ENCODE data around the gene SOCS2. TPM values are rescaled to one million over a fixed set of nuclear protein-coding genes. Genes with fewer than 3 reads are reported as not detected.

Gene SOCS2
- total and polyA plus RNA-seq, 2 of the 13 experiments (the other 11 are each of a cell fraction or from before 2014, with no cell fraction given) = 0.62 to 1.5 TPM

DNA sequence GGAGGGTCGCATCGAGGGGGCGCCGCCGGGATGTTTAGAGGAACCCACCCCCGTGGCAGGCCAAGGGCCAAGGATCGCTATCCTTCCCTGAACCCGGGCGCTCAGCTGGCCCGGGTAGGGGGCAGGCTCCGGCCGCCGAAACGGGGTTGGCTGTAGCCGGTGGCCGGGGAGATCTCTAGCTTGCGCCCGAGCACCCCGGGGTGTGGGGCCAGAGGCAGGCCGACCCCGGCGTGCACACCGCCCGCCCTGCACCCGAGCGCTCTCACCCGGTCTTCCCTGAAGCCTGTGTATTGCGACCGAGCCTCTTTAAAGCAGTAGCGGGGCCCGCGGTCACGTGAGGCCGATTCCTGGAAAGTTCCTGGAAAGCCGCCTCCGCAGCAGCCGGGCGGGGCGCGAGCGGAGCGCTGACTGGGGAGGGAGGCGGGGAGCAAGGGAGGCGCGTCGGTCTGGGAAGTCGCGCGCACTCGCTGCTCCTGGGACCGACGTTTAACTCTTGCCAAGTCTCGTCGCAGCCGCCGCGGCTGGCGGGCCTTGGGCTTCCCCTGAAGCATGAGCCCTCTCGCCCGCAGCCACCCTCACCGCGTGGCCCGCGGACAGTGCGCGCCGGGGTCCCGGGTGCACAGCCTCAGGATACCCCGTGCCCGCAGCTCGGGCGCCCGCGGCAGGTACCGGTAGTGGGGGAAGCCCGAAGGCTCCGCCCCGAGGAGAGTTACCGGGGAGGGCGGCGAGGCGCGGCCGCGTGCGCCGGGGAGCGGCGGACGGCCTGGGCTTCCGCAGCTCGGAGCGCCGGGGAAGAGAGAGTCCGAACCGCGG is 1.7 kb upstream of the SOCS2 start (continued):
- TF ChIP-seq, protein P1, sequence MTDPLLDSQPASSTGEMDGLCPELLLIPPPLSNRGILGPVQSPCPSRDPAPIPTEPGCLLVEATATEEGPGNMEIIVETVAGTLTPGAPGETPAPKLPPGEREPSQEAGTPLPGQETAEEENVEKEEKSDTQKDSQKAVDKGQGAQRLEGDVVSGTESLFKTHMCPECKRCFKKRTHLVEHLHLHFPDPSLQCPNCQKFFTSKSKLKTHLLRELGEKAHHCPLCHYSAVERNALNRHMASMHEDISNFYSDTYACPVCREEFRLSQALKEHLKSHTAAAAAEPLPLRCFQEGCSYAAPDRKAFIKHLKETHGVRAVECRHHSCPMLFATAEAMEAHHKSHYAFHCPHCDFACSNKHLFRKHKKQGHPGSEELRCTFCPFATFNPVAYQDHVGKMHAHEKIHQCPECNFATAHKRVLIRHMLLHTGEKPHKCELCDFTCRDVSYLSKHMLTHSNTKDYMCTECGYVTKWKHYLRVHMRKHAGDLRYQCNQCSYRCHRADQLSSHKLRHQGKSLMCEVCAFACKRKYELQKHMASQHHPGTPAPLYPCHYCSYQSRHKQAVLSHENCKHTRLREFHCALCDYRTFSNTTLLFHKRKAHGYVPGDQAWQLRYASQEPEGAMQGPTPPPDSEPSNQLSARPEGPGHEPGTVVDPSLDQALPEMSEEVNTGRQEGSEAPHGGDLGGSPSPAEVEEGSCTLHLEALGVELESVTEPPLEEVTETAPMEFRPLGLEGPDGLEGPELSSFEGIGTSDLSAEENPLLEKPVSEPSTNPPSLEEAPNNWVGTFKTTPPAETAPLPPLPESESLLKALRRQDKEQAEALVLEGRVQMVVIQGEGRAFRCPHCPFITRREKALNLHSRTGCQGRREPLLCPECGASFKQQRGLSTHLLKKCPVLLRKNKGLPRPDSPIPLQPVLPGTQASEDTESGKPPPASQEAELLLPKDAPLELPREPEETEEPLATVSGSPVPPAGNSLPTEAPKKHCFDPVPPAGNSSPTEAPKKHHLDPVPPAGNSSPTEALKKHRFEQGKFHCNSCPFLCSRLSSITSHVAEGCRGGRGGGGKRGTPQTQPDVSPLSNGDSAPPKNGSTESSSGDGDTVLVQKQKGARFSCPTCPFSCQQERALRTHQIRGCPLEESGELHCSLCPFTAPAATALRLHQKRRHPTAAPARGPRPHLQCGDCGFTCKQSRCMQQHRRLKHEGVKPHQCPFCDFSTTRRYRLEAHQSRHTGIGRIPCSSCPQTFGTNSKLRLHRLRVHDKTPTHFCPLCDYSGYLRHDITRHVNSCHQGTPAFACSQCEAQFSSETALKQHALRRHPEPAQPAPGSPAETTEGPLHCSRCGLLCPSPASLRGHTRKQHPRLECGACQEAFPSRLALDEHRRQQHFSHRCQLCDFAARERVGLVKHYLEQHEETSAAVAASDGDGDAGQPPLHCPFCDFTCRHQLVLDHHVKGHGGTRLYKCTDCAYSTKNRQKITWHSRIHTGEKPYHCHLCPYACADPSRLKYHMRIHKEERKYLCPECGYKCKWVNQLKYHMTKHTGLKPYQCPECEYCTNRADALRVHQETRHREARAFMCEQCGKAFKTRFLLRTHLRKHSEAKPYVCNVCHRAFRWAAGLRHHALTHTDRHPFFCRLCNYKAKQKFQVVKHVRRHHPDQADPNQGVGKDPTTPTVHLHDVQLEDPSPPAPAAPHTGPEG (CRISPR knock-in tag; IDR thresholded peaks at IDR 0.05) = no peak
- TF ChIP-seq XRCC5 (optimal IDR thresholded peaks at IDR 0.05; ENCODE audit: low read length) = peak; percentile 72
- 0 out of 2 replicates have a peak, but pooled peaks have one; percentile 61 for TF ChIP-seq ZFAT (CRISPR knock-in tag; conservative IDR thresholded peaks at IDR 0.05)
- 0 out of 2 replicates have a peak, but pooled peaks have one; percentile 46 for TF ChIP-seq ZBTB42 (CRISPR knock-in tag; IDR thresholded peaks at IDR 0.05)
- no peak for TF ChIP-seq ZNF713 (CRISPR knock-in tag; IDR thresholded peaks at IDR 0.05)
- TF ChIP-seq ZNF317 (CRISPR knock-in tag; IDR thresholded peaks at IDR 0.05) = no peak
- TF ChIP-seq NONO (IDR thresholded peaks at IDR 0.05) = no peak
- TF ChIP-seq NONO (CRISPR knock-in tag; conservative IDR thresholded peaks at IDR 0.05) = peak; percentile 67
- TF ChIP-seq KAT8 (CRISPR knock-in tag; IDR thresholded peaks at IDR 0.05) = peak; percentile 29; the same call in 1 of the 2 replicates
- TF ChIP-seq, protein P2, sequence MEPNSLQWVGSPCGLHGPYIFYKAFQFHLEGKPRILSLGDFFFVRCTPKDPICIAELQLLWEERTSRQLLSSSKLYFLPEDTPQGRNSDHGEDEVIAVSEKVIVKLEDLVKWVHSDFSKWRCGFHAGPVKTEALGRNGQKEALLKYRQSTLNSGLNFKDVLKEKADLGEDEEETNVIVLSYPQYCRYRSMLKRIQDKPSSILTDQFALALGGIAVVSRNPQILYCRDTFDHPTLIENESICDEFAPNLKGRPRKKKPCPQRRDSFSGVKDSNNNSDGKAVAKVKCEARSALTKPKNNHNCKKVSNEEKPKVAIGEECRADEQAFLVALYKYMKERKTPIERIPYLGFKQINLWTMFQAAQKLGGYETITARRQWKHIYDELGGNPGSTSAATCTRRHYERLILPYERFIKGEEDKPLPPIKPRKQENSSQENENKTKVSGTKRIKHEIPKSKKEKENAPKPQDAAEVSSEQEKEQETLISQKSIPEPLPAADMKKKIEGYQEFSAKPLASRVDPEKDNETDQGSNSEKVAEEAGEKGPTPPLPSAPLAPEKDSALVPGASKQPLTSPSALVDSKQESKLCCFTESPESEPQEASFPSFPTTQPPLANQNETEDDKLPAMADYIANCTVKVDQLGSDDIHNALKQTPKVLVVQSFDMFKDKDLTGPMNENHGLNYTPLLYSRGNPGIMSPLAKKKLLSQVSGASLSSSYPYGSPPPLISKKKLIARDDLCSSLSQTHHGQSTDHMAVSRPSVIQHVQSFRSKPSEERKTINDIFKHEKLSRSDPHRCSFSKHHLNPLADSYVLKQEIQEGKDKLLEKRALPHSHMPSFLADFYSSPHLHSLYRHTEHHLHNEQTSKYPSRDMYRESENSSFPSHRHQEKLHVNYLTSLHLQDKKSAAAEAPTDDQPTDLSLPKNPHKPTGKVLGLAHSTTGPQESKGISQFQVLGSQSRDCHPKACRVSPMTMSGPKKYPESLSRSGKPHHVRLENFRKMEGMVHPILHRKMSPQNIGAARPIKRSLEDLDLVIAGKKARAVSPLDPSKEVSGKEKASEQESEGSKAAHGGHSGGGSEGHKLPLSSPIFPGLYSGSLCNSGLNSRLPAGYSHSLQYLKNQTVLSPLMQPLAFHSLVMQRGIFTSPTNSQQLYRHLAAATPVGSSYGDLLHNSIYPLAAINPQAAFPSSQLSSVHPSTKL (CRISPR knock-in tag; IDR thresholded peaks at IDR 0.05) = peak; percentile 84
- no peak for TF ChIP-seq ZKSCAN1 (IDR thresholded peaks at IDR 0.05; ENCODE audit: low read length)
- TF ChIP-seq HMG20A (CRISPR knock-in tag; IDR thresholded peaks at IDR 0.05; ENCODE audit: borderline replicate concordance) = peak; percentile 36; the same call in 1 of the 2 replicates
- TF ChIP-seq, protein P3, sequence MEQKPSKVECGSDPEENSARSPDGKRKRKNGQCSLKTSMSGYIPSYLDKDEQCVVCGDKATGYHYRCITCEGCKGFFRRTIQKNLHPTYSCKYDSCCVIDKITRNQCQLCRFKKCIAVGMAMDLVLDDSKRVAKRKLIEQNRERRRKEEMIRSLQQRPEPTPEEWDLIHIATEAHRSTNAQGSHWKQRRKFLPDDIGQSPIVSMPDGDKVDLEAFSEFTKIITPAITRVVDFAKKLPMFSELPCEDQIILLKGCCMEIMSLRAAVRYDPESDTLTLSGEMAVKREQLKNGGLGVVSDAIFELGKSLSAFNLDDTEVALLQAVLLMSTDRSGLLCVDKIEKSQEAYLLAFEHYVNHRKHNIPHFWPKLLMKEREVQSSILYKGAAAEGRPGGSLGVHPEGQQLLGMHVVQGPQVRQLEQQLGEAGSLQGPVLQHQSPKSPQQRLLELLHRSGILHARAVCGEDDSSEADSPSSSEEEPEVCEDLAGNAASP (CRISPR knock-in tag; IDR thresholded peaks at IDR 0.05; ENCODE audit: borderline replicate concordance) = peak; percentile 59; the same call in 1 of the 2 replicates
- 0 out of 2 replicates have a peak, but pooled peaks have one; percentile 24 for TF ChIP-seq ZNF12 (CRISPR knock-in tag; IDR thresholded peaks at IDR 0.05)
- 0 out of 2 replicates have a peak, but pooled peaks have one; percentile 19 for TF ChIP-seq NR2F6 (IDR thresholded peaks at IDR 0.05)
- no peak; the same call in 1 of the 2 replicates for TF ChIP-seq NR2F6 (CRISPR knock-in tag; IDR thresholded peaks at IDR 0.05)
- peak; percentile 46; the same call in 1 of the 2 replicates for TF ChIP-seq ZNF589 (CRISPR knock-in tag; conservative IDR thresholded peaks at IDR 0.05)
- TF ChIP-seq HNRNPUL1 (IDR thresholded peaks at IDR 0.05; ENCODE audit: low read depth, low read length) = no peak
- TF ChIP-seq FOSL2 (CRISPR knock-in tag; IDR thresholded peaks at IDR 0.05) = peak; percentile 69
